Left kidney (tissue), 2 donors: ENCODE data around the gene LBHD2. TPM values are rescaled to one million over a fixed set of nuclear protein-coding genes. Genes with fewer than 3 reads are reported as not detected.
"Not testable (repeated sequence)": the region's sequence is repeated elsewhere in the genome, so short reads cannot be mapped to it uniquely, and the experiment has no call there.

Experiments
- DNase-seq: peaks from one replicate; pipeline ENCODE4 v3.0.0-alpha.2; 2013
- polyA plus RNA-seq: library from polyadenylated mRNA; unstranded; fragments of 120-200 nt; gene quantifications from one replicate; pipeline ENCODE4 v1.2.1, GENCODE V29; 2013; ENCODE audit not compliant: insufficient read length

LBHD2 gene
- polyA plus RNA-seq, 1 donor, result not detected

- DNase-seq, result no peak
Observed at GRCh38 chr14:103103461-103104388, 19.7 kb downstream of the LBHD2 start.

GRCh38 chr14:103104389-103104653, 20.3 kb downstream of the LBHD2 start:
- no peak for DNase-seq

DNA sequence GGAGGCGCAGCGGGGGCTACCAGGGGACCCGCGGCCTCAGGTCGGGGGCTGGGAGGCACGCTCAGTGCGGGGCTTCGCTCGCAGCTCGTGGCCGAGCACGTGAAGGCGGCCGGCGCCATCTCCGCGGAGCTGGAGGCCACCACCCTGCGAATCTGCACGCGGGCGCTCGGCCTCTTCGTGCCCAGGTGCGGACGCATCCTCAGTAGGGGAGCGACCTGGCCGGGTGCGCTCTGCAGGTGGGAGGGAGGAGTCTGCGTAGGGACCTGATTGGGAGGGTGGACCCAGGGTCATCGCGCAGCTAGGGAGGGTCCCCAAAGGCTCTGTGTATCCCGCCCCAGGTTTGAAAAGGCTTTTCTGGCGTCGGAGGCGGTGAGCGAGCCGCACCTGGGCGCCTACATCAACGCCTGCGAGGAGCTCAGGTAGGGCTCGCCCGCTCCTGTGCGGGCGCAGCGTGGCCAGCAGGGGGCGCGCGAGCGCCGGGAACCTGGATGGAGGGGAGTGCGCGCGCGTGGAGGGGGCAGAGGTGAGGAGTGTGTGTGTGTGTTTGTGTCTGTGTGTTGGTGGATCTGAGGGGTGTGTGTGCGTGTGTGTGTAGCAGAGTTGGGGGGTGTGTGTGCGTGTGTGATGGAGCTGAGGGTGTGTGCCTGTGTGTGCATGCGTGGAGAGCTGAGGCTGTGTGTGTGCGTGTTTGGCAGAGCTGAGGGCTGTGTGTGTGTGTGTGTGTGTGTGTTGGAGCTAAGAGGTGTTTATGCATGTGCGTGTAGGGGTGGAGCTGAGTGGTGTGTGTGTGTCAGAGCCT, 20.8 kb downstream of the LBHD2 start:
- DNase-seq, result no peak

GRCh38 chr14:103105580-103106150, 21.7 kb downstream of the LBHD2 start:
- no peak for DNase-seq

- DNase-seq, result no peak
Observed at GRCh38 chr14:103107455-103107854, 23.4 kb downstream of the LBHD2 start.

GRCh38 chr14:103107941-103108748, 24.1 kb downstream of the LBHD2 start:
- no peak for DNase-seq

- no peak for DNase-seq
Observed at GRCh38 chr14:103108749-103109207, 24.8 kb downstream of the LBHD2 start.

GRCh38 chr14:103109535-103110441, 25.8 kb downstream of the LBHD2 start:
- no peak for DNase-seq

DNA sequence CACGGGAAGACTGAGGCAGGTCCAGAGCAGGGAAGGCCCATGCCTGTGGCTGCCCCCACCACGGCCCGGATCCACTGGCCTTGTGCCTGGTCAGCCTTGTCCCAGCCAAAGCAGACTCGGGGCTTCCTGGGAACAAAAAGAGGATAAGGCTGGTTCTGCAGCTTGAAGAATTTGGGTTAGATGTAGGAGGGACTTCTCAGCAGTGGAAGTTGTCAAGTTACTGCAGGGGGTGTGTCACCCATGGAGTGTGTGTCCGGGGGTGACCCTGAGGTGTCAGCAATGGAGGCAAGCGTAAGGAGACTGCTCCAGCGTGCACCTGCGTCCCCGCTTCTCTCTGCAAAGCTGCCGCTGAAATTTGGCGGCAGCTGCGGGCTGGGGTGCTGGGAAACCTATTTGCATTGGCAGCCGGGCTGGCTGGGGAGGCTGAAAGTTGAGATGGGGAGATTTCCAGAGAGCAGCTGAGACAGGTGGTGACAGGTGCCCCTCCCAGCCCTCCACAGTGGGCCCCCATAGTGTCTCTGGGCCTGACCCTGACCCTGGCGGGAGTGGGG, 26.7 kb downstream of the LBHD2 start:
- no peak for DNase-seq

- no peak for DNase-seq
Observed at GRCh38 chr14:103111232-103111868, 27.3 kb downstream of the LBHD2 start.

GRCh38 chr14:103112400-103113243, 28.6 kb downstream of the LBHD2 start:
- DNase-seq, result no peak

GRCh38 chr14:103113303-103113702, 29.3 kb downstream of the LBHD2 start:
- no peak for DNase-seq

- DNase-seq, result no peak
Observed at GRCh38 chr14:103113774-103114173, 29.8 kb downstream of the LBHD2 start.

GRCh38 chr14:103115086-103115679, 31.2 kb downstream of the LBHD2 start:
- DNase-seq, result not testable (repeated sequence)

DNA sequence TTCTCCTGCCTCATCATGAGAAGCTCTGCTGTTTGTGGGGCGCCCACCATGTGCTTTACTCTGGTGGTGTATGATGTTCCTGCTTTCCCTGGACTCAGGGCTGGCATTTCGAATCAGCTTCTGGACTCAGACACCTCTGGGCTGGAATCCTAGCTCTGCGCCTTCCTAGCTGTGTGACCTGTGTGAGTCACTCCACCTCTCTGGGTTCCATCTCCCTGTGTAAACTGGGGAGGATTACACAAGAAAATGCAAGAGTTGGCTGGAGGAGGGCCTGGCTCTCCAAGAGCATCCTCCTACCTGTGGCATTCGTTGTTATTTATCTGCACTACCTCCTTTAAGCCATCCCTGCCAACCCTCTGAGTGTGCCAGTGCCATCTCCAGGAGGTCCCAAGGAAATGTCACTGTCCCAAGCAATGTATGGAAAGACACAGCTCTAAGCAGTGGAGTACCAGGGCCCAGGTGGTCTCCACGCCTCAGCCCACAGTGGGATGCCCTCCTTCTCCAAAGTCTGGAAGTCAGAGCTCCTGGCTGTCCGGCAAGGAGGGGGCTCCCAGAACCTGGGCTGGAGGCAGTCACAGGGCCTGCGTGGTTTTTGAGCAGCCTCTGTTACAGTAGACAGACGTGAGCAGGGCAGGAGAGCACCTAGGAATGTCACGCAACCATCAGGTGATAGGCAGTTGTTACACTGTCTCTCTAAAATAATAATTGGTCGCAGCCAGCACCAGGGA, 32.0 kb downstream of the LBHD2 start:
- DNase-seq, result no peak

- no peak for DNase-seq
Observed at GRCh38 chr14:103116636-103117035, 32.6 kb downstream of the LBHD2 start.

DNA sequence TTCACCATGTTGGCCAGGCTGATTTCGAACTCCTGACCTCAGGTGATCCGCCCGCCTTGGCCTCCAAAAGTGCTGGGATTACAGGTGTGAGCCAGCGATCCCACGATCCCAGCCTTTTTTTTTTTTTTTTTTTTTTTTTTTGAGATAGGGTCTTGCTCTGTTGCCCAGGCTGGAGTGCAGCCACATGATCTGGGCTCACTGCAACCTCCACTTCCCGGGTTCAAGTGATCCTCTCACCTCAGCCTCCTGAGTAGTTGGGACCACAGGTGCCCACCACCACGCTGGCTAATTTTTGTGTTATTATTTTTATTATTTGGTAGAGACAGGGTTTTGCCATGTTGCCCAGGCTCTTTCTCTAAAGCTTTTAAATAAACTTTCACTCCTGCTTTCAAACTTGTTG, 33.5 kb downstream of the LBHD2 start:
- not testable (repeated sequence) for DNase-seq
